Mammary epithelial cell (primary cell): ENCODE data around the gene HIP1R.

Experiments used
- CTCF ChIP-seq, 2 donors: IDR thresholded peaks in 1 of 2; conservative IDR thresholded peaks in 1 of 2; 2 replicates each; pipeline ENCODE4 v1.5.1; 2011 to 2012; ENCODE audit warnings: inconsistent platforms in 2 of 2, low read length in 2 of 2, mild to moderate bottlenecking in 2 of 2, control low read depth in 1 of 2, low read depth in 1 of 2; ENCODE audit not compliant: insufficient read depth in 1 of 2; ENCODE audit errors: extremely low read depth in 1 of 2
- EZH2 ChIP-seq: IDR thresholded peaks from 2 replicates; pipeline ENCODE4 v1.6.1; 2012; ENCODE audit warnings: low read length, inconsistent platforms, borderline replicate concordance

- TF ChIP-seq CTCF (conservative IDR thresholded peaks at IDR 0.05 in 1 of 2, IDR thresholded peaks at IDR 0.05 in 1 of 2; ENCODE audit: extremely low read depth in 1 of 2, insufficient read depth in 1 of 2, low read depth in 1 of 2, low read length in 2 of 2) (no peak), EZH2 (no peak)
Measured at GRCh38 chr12:122795807-122796206, 39.5 kb upstream of the HIP1R start.
